WTC11 (cell line): ENCODE results near the gene CNGA2. TPM values are rescaled to one million over a fixed set of nuclear protein-coding genes. Genes with fewer than 3 reads are reported as not detected.

Experiments
- ATAC-seq: fragments of 200-7000 bp; cut with Tn5 transposase; 2 replicates; pipeline ENCODE4 v1.10.0; 2021; ENCODE audit warnings: mild to moderate bottlenecking, moderate library complexity
- CTCF ChIA-PET: fragments of 300-600 bp; sonication (Branson Sonifier 250); formaldehyde crosslinking; loops from one replicate; lab custom pipeline; 2021; ENCODE audit warnings: antibody characterized with exemption; lab: Charles Lee
- POLR2A ChIA-PET: fragments of 350-600 bp; sonication (Branson Sonifier 250); formaldehyde crosslinking; loops from one replicate; lab custom pipeline; 2021; ENCODE audit warnings: antibody characterized with exemption; lab: Charles Lee
- DNase-seq: peaks from one replicate; pipeline ENCODE4 v3.0.0; 2021; ENCODE audit warnings: low spot score
- H3K27ac Mint-ChIP-seq: 2 replicates; pipeline ENCODE4 v1.8.0; 2021; ENCODE audit warnings: mixed read lengths
- H3K27me3 Mint-ChIP-seq: 2 replicates; pipeline ENCODE4 v1.8.0; 2021; ENCODE audit warnings: low read depth, mild to moderate bottlenecking, moderate library complexity, mixed read lengths
- H3K36me3 Mint-ChIP-seq: 2 replicates; pipeline ENCODE4 v1.8.0; 2021; ENCODE audit warnings: mixed read lengths
- H3K4me1 Mint-ChIP-seq: 2 replicates; pipeline ENCODE4 v1.8.0; 2022; ENCODE audit warnings: mixed read lengths
- H3K4me3 Mint-ChIP-seq: 2 replicates; pipeline ENCODE4 v1.8.0; 2021; ENCODE audit warnings: mild to moderate bottlenecking, moderate library complexity, mixed read lengths
- H3K9me3 Mint-ChIP-seq: 2 replicates; pipeline ENCODE4 v1.8.0; 2021; ENCODE audit warnings: mixed read lengths
- AR ChIP-seq: fragments of 250-450 bp; sonication (Bioruptor Pico); IDR thresholded peaks from 2 replicates; pipeline ENCODE4 v1.9.0; 2021; ENCODE audit warnings: mild to moderate bottlenecking
- ATF1 ChIP-seq: sonication (generic); formaldehyde crosslinking; IDR thresholded peaks from 2 replicates; pipeline ENCODE4 v1.8.1; 2023; ENCODE audit warnings: mild to moderate bottlenecking, moderate library complexity, missing genetic modification reagents
- FOXK1 ChIP-seq: sonication (generic); formaldehyde crosslinking; IDR thresholded peaks from 2 replicates; pipeline ENCODE4 v1.8.0; 2022; ENCODE audit warnings: mild to moderate bottlenecking, moderate library complexity, missing genetic modification reagents
- HMGA2 ChIP-seq: fragments of 250-450 bp; sonication (Bioruptor Pico); IDR thresholded peaks from 2 replicates; pipeline ENCODE4 v1.4.0; 2021; ENCODE audit warnings: mild to moderate bottlenecking, moderate library complexity
- HMGXB4 ChIP-seq: sonication (generic); formaldehyde crosslinking; IDR thresholded peaks from 2 replicates; pipeline ENCODE4 v1.8.1; 2023; ENCODE audit warnings: mild to moderate bottlenecking, moderate library complexity, missing genetic modification reagents
- IRF1 ChIP-seq: sonication (generic); formaldehyde crosslinking; IDR thresholded peaks from 2 replicates; pipeline ENCODE4 v1.8.0; 2023; ENCODE audit warnings: missing genetic modification reagents
- IRF2 ChIP-seq: sonication (generic); formaldehyde crosslinking; IDR thresholded peaks from 2 replicates; pipeline ENCODE4 v1.8.0; 2022; ENCODE audit warnings: low read depth, missing genetic modification reagents, borderline replicate concordance
- MAX ChIP-seq: sonication (generic); formaldehyde crosslinking; IDR thresholded peaks from 2 replicates; pipeline ENCODE4 v1.8.0; 2022; ENCODE audit warnings: mild to moderate bottlenecking, missing genetic modification reagents
- NFATC4 ChIP-seq: fragments of 250-450 bp; sonication (Bioruptor Pico); IDR thresholded peaks from 2 replicates; pipeline ENCODE4 v1.9.0; 2021; ENCODE audit warnings: mild to moderate bottlenecking
- NFYB ChIP-seq: sonication (generic); formaldehyde crosslinking; conservative IDR thresholded peaks from 2 replicates; pipeline ENCODE4 v1.8.0; 2022; ENCODE audit warnings: low read depth, missing genetic modification reagents
- NR3C1 ChIP-seq: sonication (generic); formaldehyde crosslinking; conservative IDR thresholded peaks from 2 replicates; pipeline ENCODE4 v1.8.1; 2023; ENCODE audit warnings: low read depth, mild to moderate bottlenecking, missing genetic modification reagents
- PREB ChIP-seq: sonication (generic); formaldehyde crosslinking; IDR thresholded peaks from 2 replicates; pipeline ENCODE4 v1.8.1; 2022; ENCODE audit warnings: mild to moderate bottlenecking, missing genetic modification reagents, moderate library complexity, borderline replicate concordance
- RORB ChIP-seq: fragments of 250-450 bp; sonication (Bioruptor Pico); IDR thresholded peaks from 2 replicates; pipeline ENCODE4 v1.9.0; 2021; ENCODE audit warnings: mild to moderate bottlenecking
- SMAD3 ChIP-seq: sonication (generic); formaldehyde crosslinking; IDR thresholded peaks from 2 replicates; pipeline ENCODE4 v1.8.0; 2022; ENCODE audit warnings: missing genetic modification reagents, mild to moderate bottlenecking, borderline replicate concordance
- SP1 ChIP-seq: sonication (generic); formaldehyde crosslinking; conservative IDR thresholded peaks from 2 replicates; pipeline ENCODE4 v1.8.1; 2022; ENCODE audit warnings: missing genetic modification reagents
- ZBTB21 ChIP-seq: sonication (generic); formaldehyde crosslinking; IDR thresholded peaks from 2 replicates; pipeline ENCODE4 v1.8.1; 2023; ENCODE audit warnings: mild to moderate bottlenecking, missing genetic modification reagents, borderline replicate concordance
- ZMAT4 ChIP-seq: fragments of 250-450 bp; sonication (Bioruptor Pico); IDR thresholded peaks from 2 replicates; pipeline ENCODE4 v1.9.0; 2021; ENCODE audit warnings: mild to moderate bottlenecking
- ZNF138 ChIP-seq: sonication (generic); formaldehyde crosslinking; conservative IDR thresholded peaks from 2 replicates; pipeline ENCODE4 v1.8.1; 2022; ENCODE audit warnings: mild to moderate bottlenecking, moderate library complexity, missing genetic modification reagents
- ZNF416 ChIP-seq: fragments of 250-450 bp; sonication (Bioruptor Pico); IDR thresholded peaks from 2 replicates; pipeline ENCODE4 v1.9.0; 2021; ENCODE audit warnings: mild to moderate bottlenecking, inconsistent platforms
- ZNF423 ChIP-seq: fragments of 250-450 bp; sonication (Bioruptor Pico); IDR thresholded peaks from 2 replicates; pipeline ENCODE4 v2.1.2; 2022; ENCODE audit warnings: mild to moderate bottlenecking, moderate library complexity
- ZNF671 ChIP-seq: fragments of 250-450 bp; sonication (Bioruptor Pico); IDR thresholded peaks from 2 replicates; pipeline ENCODE4 v1.8.0; 2021; ENCODE audit warnings: mild to moderate bottlenecking
- total RNA-seq: library from RNA; stranded (reverse); gene quantifications from 3 replicates; pipeline ENCODE4 v1.2.3, GENCODE V29; 2021

Gene CNGA2
- total RNA-seq, 1 experiment from 2014 or later = not detected

GRCh38 chrX:151735219-151735618 lies 673 bp downstream of the CNGA2 start:
- H3K9me3 Mint-ChIP-seq = 0 out of 2 replicates have a peak, but pooled peaks cover 6% of the 10 kb centered on the region
- H3K27me3 Mint-ChIP-seq = no peaks in the 10 kb centered on the region; the same call in none of the 2 replicates
- ATAC-seq = no peak

GRCh38 chrX:151736685-151737084 lies 2.1 kb downstream of the CNGA2 start:
- no peak overlapping the region for H3K4me3 Mint-ChIP-seq
- no peak overlapping the region for H3K27ac Mint-ChIP-seq
- H3K36me3 Mint-ChIP-seq = no peaks in the 10 kb centered on the region
- POLR2A ChIA-PET = no interaction called here
- CTCF ChIA-PET = no interaction called here
- no peaks in the 10 kb centered on the region for H3K4me1 Mint-ChIP-seq
- H3K27me3 Mint-ChIP-seq = no peaks in the 10 kb centered on the region; the same call in none of the 2 replicates
- H3K9me3 Mint-ChIP-seq = 0 out of 2 replicates have a peak, but pooled peaks cover 6% of the 10 kb centered on the region
- TF ChIP-seq SMAD3 (CRISPR knock-in tag) (no peak), IRF1 (CRISPR knock-in tag) (no peak), ZNF138 (CRISPR knock-in tag) (no peak), HMGXB4 (CRISPR knock-in tag) (no peak), SP1 (CRISPR knock-in tag) (no peak), AR (no peak), MAX (no peak), FOXK1 (CRISPR knock-in tag) (no peak), ZNF423 (CRISPR knock-in tag) (no peak), NR3C1 (CRISPR knock-in tag) (no peak), ZNF671 (CRISPR knock-in tag) (no peak), ZBTB21 (CRISPR knock-in tag) (no peak), ZNF416 (CRISPR knock-in tag) (no peak), IRF2 (no peak), ZMAT4 (CRISPR knock-in tag) (no peak), PREB (CRISPR knock-in tag) (no peak), RORB (no peak), NFATC4 (CRISPR knock-in tag) (no peak), ATF1 (no peak)
- TF ChIP-seq, all 79 proteins: peak for 0
- ATAC-seq (no peak), DNase-seq (no peak)

More at GRCh38 chrX:151735219-151735618, 673 bp downstream of the CNGA2 start:
- TF ChIP-seq NFYB (CRISPR knock-in tag) = no peak
- no peak for TF ChIP-seq HMGA2 (CRISPR knock-in tag)
- TF ChIP-seq, all 79 proteins: peak for 0
- ChIA-PET CTCF (no interaction called here), POLR2A (no interaction called here)
- Mint-ChIP-seq H3K36me3 (no peaks in the 10 kb centered on the region), H3K4me1 (no peaks in the 10 kb centered on the region), H3K4me3 (no peak overlapping the region), H3K27ac (no peak overlapping the region)
- DNase-seq = no peak
